H4 (cell line): ENCODE results near the gene ENOX1. TPM values are rescaled to one million over a fixed set of nuclear protein-coding genes. Genes with fewer than 3 reads are reported as not detected.
A peak's percentile ranks its signal among the peaks of the same experiment; 100 is the strongest.

Experiments used
- DNase-seq: peaks from one replicate; pipeline ENCODE4 v3.0.0-alpha.2; 2015; ENCODE audit warnings: low spot score
- total RNA-seq: library from RNA; depleted of rRNA; stranded (reverse); fragments of >200 nt; shearing (Covaris generic); gene quantifications from 2 replicates; pipeline ENCODE4 v1.2.3, GENCODE V29; 2014

ENOX1 gene
- total RNA-seq, 1 experiment from 2014 or later = 0.64 TPM

DNA sequence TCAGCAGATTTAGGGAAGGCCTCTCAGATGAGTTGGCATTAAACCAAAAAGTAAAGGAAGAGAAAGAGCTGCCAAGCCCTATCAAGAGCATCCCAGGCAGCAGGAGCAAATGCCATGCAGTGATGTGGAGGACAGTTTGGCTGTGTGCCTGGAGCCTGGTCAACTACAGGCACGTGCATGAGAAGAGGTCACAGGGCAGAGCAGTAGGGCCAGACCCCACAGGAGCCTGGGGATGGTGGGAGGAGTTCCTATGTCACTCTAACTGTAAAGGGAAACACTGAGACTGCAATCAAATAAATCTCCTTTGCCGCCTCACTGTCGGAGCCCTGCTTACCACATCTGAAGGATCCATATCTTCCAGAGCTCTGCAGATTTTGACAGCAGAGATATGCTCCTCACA lies 240.5 kb downstream of the ENOX1 start:
- DNase-seq = no peak

DNA sequence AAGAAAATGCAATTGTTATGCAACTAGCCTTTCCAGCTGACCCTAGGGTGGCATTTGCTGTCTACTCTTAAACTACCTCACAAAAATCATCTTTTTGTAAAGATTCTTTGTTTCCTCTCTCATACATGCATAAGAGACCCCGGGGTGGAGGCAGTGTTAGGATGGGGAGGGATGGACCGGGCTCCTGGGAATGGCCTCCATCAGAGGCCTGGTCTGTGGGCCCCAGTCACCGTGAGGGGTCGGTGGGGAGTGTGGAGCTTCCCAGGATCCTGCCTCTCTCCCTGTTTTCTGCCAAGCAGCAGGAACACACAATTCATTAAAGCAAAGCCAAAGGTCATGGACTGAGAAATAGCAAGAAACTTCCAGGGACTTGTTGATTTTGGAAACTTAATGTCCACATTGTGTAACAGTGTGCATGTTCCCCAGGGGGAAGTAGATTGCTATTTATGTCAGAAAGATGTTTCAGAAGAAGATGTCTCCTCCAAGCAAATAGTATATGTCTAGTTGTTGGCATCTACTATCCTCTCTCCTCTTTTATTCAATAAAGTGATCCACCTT lies 241.4 kb downstream of the ENOX1 start:
- no peak for DNase-seq

DNA sequence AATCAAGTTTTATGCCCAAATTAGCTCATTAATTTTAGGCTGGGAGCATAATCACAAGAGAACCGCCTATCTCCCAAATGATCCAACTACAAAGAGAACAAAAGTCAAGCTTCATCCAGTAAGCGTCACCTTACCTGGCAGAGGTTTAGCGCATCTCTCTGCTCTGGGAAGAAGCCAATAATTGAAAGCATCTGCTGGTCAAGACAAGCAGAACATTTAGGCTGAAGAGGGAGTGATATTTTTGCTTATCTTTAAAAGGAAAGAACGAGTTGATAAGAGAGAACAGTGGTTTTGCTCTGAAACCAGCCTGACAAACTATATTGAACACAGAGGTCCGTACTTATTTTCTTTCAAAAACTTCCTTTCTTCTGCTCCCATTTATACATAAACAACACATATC lies 242.1 kb downstream of the ENOX1 start:
- DNase-seq = no peak

DNA sequence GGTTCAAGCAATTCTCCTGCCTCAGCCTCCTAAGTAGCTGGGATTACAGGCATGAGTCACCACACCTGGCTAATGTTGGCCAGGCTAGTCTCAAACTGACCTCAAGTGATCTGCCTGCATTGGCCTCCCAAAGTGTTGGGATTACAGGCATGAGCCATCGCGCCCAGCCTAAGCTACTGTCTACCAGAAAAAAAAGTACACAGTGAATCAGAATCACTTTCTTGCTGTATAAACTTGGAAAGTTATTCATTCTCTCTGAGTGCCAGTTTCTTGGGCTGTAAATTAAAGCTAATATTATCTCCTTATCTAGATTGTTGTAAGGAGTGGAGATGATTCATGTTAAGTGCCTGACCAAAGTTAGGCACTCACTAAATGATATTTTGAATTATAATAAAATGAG lies 242.8 kb downstream of the ENOX1 start:
- DNase-seq = no peak

DNA sequence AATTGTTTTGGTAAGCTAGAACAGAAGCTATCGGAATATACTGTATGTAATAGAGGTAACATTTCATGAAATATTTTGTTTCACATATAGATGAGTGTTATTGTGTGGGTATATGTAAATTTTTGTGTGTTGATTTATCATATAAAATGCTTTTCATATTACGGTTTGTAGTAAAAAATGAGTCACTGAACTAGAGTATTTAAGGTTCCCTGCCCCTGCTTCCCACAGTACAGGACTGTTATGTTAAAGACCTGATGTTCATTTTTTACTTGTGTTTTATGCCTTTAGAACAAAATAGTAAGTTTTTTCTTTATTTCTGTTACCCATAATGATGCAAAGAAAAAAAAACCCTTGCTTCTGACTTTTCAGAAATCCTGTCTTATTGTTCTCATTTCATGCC lies 243.4 kb downstream of the ENOX1 start:
- no peak for DNase-seq

DNA sequence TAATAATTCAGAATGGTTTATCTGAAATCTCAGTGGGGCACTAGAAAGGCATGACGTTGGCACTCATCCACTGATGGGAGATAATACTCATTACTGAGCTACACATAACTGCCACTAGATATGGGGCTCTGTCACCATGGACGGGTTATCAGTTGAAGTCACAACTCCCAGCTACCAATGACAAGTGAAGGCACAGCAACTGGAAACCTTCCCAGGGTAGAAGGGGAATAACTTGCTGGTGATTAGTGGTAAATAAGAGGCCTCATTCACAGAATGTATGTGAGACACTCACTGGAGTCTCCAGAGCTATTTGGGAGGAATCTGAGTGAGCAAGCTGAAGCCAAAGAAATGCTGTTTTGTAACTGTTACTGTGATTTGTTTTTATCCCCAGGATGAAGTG lies 249.6 kb downstream of the ENOX1 start:
- no peak for DNase-seq

DNA sequence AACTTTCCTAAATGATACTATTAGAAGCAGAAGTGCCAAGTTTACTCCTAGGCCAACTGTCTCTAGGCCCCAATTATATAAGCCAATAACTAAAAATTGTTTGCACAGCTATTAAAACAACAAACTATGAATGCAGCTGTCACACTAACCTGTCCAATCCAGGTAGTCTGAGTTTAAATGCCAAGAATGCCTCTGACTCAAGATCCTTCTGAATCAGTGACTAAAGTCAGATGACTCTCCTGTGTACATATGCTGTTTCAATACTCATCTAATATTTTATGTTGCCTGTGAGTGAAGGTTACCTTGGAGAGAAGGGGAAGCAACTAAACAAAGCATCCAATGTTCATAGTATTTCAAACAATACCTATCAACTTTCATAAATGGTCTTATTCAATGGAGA lies 257.0 kb downstream of the ENOX1 start:
- no peak for DNase-seq

DNA sequence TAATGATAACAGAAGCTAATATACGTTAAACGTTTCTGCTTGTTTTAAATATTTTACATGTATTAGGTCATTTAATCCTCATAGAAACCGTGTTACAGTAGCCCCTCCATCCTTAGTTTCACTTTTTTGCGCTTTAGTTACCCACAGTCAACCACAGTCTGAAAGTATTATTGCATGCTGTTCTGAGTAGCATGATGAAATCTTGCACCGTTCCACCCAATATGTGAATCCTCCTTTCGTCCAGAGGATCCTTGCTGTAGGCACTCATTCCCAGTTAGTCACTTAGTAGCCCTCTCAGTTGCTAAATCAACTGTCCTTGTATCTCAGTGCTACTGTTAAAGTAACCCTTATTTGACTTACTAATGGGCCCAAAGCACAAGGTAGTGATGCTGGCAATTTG lies 257.8 kb downstream of the ENOX1 start:
- DNase-seq = no peak

DNA sequence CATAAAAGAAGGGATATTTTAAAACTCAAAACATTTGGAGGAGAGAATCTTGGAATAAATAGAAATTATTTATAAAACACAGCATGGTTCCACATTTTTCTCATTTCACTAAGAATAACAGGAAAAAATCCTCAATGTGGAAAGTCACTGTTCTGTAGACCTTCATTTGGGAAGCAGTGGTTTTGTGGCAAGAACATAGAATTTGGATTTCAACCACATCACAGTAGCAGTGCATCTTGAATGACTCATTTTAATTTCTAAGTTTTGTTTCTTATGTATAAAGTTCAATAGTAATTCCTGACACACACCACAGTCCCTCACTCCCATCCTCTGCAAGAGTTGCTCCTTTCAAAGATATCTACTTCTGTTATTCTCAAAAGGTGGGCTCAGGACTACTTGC lies 264.0 kb downstream of the ENOX1 start:
- peak; percentile 48 for DNase-seq

DNA sequence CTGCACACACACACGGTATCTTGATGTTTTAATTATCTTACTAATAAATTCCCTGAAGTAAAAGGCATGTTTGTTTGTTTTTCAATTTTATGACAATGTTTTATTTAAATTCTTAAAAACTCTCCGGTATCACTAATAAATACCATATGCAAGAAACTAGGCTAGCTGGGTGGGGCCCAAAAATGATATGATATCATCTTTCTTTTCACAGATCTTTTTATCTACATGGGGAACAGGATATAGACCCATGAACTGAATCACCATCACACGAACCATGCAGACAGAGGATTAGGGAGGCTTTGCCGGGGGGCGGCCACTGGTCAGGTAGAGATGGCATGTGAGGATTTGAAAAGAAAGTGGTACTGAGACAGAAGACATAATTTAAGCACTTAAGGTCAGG lies 266.4 kb downstream of the ENOX1 start:
- DNase-seq = no peak

DNA sequence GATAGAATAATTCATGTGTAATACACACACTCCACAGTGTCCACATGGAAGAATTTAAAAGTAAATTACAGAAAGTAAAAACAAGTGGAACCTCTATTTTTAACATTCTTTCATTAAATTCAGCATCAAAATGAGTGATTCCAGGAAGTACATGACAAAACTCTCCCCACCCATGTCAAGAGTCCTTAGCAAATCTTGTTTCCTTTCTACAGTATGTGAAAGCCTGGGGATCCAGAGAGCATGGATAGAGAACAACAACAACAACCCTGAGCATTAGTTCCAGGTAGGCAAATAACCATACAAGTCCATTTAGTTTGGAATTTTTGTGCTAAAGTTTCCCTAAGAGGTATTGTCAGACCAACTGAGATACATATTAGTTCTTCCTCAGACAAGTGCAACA lies 267.9 kb downstream of the ENOX1 start:
- DNase-seq = no peak

DNA sequence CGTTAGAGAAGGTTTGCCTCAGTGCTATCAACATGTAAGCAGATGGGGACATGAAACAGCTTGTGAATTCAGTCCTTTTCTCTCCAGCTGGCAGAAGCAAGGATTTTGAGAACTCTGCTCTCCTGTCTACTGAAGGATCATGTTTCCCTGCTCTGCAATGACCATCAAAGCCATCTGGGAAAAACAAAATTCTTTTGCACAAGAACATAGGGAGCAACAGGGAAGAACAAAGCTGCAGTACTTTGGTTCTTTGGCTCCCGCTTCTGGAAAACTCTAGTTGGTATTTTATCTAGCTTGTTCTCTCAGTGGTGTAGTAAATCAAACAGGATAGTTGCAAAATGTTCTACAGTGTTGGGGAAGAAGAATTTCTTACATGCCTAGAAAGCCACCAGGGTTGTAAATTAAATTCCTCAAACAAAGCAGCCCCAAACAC lies 270.4 kb downstream of the ENOX1 start:
- DNase-seq = peak; percentile 3

DNA sequence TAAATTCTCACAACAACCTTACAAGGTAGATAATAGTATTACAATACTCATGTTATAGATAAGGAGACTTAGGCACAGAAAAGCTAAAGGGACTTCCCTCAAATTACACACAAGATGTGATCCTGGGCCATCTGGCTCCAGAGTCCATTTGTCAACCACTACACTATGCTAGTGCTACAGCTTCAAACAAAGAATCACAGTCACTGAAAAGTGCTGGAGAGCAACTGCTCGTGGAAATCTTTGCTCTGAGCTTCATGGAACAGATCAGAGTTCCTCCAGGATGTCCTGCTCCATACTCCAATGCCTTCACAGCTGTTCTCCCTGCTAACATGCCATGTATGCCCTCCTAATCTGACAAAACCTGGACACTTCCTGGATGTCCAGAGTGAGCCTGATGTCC lies 271.2 kb downstream of the ENOX1 start:
- DNase-seq = no peak

DNA sequence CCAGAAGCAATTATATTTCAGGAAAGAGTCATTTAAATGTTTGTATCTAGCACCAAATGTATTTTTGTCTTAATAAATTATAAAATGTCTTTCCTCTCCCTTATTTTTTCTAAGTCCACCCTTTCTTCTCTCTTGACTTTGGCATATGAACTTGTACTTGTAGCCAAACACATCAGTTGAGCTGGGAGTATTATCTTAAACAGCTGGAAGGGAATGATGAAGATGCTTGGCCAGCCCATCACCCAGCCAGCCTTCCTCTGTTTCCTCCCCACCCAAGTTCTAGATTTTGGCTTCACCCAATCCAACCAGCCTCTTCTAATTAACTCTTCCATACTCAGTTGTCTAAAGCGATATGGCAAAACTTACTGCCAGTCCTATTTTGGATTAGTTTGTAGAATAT lies 272.5 kb downstream of the ENOX1 start:
- DNase-seq = no peak

DNA sequence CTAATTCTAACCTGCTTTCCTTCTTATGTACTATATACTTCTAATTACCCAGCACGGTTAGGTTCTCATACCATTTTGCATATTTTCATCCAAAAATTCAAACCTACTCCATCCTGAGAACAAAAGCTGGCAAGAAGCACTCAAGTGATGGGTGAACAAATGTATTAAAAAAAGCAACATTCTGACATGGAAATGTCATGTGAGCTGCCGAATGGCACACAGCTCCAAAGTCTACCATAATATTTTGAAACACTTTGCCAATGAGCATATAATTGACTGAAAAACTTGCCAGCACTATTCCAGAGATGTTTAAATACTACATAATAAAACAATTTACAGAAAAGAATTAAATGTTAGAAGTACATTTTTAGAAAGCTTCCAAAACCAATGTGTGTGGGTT lies 274.6 kb downstream of the ENOX1 start:
- no peak for DNase-seq

DNA sequence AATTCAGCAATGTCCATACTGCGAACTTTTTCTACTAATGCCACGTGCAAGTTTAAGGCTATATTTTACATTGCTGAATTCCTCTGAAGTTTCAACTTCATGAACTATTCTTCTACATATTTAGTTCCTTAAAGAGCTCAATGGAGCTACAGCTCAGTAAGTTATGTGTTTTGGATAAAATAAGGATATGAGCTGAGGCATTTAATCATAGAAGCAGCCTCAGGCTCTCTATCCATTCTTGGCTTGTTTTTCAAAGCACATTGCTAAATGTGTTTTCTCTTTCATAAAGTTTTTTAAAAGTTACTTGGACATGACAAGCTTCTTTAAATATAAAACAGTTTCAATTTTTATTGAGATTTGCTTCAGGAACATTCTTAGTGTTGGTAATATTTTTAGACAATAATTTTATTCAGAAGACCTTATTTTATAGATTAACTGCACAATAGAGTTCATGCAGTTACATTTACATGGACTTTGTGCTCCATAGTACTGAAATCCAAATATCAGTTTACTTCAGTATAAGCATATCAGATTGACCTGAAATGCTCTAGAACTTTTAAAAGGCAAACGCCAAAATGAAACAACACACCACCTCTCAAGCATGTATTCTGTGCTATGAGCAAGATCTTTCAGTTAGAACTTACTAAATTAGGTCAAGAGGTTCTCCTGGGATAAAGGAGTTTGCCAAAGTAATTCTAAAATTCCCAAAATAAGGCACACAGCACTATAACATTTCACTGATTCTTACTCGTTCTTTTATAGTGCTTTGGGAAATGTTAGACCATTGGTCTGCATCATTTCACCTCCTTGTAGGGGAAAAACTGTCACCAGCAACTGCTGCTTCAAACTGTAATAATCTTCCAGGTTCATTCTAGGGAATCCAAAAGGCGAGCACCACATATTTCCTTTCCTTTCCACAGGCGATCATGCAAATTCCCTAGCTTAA lies 275.5 kb downstream of the ENOX1 start:
- DNase-seq = no peak

DNA sequence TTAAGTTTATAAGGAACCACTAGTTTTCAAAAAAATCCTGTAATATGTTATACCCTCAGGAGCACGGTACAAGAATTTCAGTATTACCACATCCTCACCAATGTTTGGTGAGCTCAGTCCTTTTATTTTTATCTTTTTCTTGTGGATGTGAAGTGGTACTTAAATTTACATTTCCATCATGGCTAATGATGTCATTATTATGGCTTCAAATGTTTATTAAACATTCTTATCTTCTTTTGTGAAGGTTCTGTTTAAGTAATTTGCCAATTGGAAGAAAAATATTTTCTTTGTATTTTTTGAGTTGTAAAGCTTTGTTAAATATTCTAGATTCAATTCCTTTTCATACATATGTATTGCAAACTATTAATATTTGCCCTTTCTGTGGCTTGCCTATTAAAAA lies 291.0 kb downstream of the ENOX1 start:
- peak; percentile 39 for DNase-seq

DNA sequence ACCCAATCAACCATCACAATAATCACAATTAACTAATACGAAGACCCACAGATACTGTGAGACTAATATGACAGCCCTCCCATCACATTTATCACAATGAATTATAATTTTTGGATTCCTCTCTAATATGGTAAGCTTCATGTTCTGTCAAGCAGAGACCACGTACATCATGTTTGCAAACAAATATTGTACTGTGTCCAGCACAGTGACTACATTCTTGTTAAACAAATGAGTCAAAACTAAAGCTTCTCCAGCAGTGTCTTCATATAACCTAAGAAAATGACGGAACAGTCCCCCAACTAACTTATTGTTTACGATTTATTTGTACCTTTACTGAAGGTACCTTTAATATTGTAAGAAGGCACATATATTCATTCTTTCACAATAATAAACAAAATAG lies 292.6 kb downstream of the ENOX1 start:
- DNase-seq = no peak

DNA sequence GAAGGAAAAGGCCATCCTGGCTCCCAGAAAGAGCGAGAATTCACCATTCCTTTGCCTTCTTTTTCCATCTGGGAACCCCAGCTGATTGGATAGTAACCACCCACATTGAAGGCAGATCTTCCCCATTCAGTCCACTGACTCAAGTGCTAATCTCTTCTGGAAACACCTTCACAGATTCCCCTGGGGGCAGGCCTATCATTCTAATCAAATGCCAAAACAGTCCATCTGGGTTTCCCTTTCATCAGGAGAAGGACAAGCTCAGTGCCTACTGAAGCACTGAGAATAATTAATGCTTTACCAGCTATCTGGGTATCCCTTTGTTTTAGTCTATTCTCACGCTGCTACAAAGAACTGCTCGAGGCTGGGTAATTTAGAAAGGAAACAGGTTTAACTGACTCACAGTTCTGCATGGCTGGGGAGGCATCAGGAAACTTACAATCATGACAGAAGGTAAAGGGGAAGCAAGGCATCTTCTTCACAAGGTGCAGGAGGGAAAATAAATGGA lies 293.2 kb downstream of the ENOX1 start:
- DNase-seq = no peak

DNA sequence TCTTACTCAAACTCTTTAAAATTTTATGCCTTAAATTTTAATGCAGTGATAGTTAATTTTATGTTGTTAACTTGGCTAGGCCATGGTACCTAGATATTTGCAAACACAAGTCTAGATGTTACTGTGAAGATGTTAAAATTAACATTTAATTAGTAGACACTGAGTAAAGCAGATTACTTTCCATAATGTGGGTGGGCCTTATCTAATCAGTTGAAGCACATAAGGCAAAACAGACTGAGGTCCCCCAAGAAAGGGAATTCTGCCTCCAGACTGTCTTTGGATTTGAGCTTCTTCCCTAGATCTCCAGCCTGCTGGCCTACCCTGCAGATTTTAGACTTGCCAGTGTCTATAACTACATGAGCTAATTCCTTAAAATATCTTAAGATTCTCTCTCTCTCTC lies 294.0 kb downstream of the ENOX1 start:
- no peak for DNase-seq

DNA sequence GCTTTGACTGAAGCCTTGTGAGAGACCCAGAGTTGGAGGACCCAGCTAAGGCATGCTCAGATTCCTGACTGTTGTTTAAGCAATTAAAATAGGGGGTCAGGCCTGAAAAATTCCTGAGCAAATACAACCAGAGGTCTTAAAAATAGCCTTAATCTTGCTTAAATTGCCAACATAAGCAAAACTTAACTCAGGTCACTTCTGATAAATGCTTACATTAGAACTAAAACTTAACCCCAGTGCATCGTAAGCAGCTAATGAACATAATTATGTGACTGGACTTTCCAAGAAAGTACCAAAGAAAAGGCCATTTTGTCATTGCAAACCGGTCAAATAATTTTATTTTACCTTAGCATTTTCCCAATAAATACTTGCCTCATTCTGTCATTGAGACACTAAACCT lies 294.5 kb downstream of the ENOX1 start:
- DNase-seq = no peak

DNA sequence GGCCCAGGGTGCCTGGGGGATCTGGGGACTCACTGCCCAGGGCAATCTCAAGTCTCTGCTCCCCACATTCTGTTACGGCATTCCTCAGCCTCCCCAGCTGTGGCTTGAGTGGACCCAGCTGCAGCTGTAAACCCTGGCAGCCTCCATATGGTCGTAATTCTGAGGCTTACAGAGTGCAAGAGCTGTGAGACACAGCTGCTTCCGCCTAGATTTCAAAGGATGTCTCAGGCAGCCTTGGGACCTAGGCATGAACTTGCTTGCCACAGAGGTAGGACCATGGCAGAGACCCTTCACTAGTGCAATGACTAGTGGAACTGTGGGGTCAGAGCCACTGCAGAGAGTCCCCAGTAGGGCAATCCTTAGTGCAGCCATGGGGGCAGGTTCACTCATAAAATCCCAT lies 297.5 kb downstream of the ENOX1 start:
- no peak for DNase-seq

DNA sequence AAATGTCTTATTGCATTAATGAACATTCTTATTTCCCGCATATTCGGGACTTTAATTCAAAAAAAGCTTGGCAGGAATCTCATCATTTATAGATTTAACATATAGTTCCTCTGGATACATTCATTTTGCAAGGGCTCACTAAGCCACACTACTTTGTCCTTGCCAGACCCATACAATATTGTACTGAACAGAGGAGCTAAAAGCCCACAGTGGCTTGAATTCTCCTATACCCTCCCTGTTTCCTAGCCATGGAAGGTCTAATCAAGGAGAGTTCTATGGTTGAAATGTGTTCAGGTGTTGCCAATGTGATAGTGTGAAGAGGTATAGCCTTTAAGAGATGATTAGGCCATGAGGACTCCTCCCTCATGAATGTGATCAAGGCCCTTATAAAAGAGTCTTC lies 298.9 kb downstream of the ENOX1 start:
- no peak for DNase-seq
